GM21360 (cell line): ENCODE measurements around the gene FXYD2.
"Not testable (repeated sequence)": the region's sequence is repeated elsewhere in the genome, so short reads cannot be mapped to it uniquely, and the experiment has no call there.

Experiments used
- ATAC-seq: cut with Tn5 transposase; IDR thresholded peaks from one replicate; pipeline ENCODE4 v1.9.1; 2021; ENCODE audit warnings: mild to moderate bottlenecking, moderate library complexity; ENCODE audit not compliant: unreplicated experiment

Gene FXYD2

GRCh38 chr11:117822074-117823033 is 2.2 kb downstream of the FXYD2 start:
- ATAC-seq: no peak

DNA sequence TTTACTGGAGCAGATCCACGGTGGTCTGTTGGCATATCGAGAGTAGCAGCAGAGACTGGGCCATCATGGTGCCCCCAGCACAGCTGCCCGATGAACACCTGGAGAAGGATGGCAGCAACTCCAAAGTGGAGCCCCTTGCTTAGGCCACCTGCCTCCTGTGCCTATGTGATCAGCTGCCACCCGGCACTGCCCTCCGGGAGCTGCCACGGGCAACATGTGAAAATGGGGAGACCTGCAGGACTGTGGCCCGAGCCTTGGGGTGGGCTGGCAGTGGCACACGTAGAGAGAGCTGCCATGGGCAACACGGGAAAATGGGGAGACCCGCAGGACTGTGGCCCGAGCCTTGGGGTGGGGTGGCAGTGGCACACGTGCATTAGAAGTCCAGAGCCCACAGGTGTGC is 3.1 kb downstream of the FXYD2 start:
- no peak for ATAC-seq

GRCh38 chr11:117820516-117820915 is 4.0 kb downstream of the FXYD2 start:
- no peak for ATAC-seq

GRCh38 chr11:117820071-117820470 is 4.5 kb downstream of the FXYD2 start:
- ATAC-seq: no peak

DNA sequence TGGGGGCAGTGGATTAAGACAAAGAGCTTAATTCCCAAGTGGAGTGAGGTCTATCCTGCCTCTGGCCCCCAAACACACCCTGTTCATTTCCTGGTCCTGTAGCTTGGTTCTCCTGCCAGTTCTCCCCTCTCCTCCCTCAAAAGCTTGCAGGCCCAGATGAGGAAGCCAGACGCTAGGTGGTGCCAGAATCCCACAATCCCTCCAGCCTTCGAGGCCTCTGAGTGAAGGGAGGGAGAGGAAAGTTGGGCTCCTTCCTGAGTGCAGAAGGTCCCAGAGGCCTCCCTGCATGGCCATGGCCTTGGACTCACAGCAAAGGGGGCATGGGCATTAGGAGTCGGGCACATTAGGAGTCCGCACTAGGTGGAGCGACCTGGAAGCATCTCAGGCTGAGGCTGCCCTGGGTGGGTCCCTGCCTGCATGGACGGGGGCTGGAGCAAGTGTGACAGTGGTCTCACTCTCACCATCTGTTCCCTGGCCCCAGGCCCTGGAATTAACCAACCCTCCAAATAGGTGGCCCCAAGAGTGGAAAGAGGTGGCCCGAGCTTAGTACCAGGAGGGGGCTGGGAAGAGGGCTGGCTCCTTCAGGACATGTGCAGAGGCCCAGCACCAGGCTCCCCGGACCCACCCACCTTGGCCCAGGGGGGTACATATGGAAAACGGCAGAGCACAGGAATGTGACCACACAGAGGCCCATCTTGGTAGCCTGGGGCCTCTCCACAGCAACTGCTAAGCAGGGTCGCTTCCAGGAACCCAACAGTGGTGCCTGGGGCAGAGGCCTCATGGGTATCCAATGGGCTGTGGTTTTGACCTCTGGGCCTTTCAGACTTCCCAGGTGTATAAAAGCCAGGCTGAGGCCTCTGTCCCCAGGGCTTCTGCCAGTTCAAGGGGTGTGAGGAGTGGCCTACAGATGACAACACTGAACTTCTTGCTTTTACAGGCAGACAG is 5.2 kb downstream of the FXYD2 start:
- no peak for ATAC-seq

DNA sequence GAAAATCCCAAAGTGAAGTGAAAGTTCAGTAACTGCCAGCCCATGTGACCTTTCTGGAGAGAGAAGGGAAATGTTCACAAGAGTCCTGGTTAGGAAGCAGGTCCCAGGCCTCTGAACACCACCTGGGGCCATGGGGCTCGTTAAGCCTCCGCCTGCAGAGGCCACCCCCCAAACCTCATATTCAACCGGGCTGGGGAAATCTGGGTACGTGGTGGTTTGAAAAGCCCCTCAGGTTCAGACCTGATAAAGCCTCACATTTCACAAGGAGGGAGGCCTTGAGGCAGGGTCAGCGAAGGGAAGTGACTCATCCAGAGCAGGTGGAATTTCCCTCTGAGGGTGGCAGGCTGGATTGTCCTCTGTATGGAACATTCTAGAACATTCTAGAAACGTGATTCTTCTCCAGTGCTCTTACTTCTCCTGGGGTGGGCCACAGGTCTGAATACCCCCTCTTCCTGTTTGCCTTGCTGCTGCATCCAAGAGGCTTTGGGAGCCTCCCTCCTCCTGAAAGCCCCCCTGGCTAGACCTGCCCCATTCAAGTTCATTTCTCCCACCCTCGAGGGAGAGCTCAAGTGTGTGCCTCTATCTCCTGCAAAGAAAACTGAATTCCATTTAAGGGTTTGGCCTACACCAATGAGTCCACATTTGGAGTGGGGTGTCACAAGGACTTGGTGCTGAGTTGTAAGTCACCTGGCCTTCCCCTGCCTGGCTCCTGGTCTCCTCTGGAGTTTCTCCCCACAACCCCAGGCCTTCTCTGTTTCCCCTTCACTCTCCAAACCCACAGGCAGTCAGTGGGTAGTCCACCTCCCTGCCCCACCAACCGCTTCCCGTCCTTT is 6.3 kb downstream of the FXYD2 start:
- ATAC-seq: no peak

DNA sequence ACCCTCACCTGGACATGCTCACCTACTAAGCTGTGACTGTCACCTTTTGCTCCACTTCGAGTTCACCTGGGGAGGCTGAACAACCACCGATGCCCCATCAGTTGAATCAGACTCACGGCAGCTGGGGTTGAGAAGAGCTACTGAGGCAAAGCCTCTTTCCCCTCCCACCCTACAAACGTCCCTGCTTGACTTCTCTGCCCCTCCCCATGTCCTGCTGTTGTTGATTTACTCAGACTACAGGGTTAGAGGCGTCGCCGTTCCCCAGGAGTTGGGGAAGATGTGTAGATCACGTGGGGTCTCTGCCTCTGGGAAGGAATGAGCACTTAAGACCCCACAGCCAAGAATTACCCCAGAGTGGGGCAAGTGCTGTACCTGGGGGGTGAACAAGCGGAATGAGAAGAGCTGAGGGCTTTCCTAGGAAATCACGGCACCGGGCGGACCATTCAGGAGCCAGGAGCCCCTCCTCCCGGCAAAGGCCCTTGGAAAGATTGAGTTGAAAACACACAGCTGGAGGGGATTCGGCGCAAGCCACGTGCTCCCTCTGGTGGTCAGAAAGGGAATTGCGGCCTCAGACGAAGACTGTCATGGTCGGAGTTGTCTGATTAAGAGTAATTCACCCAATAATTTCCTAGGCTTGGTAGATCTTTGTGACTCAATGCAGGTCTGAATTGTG is 7.0 kb downstream of the FXYD2 start:
- no peak for ATAC-seq

GRCh38 chr11:117816846-117817367 is 7.6 kb downstream of the FXYD2 start:
- no peak for ATAC-seq

GRCh38 chr11:117816151-117816741 is 8.3 kb downstream of the FXYD2 start:
- no peak for ATAC-seq

- ATAC-seq: peak; percentile 52
These were observed 9.2 kb downstream of the FXYD2 start for GRCh38 chr11:117815262-117815803.

DNA sequence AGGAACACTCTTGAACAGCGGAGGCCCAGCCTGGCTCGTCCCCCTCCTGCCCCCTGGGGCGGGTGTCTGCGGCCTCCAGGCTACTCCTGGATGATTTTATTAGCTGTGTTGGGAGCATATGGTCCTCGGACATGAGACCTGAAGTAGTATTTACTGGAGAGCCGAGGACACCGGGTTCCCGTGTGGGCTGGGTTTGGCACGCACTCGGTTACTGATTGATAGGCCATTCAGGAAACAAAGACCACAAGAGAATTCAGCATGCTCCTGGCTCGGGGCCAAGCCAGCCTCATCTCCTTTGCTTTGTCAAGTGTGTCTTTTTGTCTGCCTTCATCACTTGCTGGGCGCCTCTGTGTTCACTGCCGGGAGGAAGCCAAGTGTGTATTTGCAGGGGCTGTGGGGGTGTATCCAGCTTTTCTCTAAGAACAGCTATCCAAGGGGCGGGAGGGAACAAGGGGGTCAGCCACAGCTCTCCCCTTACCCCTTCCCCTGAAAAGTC is 9.7 kb downstream of the FXYD2 start:
- peak; percentile 28 for ATAC-seq

DNA sequence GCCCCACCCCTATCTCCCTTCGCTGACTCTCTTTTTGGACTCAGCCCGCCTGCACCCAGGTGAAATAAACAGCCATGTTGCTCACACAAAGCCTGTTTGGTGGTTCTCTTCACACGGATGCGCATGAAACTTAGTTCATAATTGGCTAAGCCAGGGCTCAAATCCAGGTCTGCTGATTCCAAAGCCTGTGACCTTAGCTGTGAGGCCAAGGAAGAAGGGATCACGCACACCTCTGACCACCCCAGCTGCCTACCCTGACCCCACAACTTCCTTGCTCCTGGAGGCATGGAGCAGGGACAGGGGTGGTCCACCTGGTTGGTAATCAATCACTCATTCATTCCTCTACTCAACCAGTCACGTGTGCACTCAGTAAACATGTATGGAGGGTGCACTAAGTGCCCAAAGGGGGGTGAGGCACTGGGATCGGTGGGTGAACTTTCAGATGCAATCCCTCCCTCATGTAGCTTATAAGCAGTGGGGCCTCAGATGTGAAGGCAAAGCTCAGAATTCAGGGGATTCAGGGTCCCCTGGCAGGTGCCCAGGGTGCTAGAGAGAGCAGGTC is 10.3 kb downstream of the FXYD2 start:
- ATAC-seq: no peak

GRCh38 chr11:117810056-117810451 is 14.5 kb downstream of the FXYD2 start:
- ATAC-seq: not testable (repeated sequence)

GRCh38 chr11:117809236-117810055 is 15.1 kb downstream of the FXYD2 start:
- no peak for ATAC-seq

- no peak for ATAC-seq
These were observed 15.8 kb downstream of the FXYD2 start for GRCh38 chr11:117808784-117809183.

DNA sequence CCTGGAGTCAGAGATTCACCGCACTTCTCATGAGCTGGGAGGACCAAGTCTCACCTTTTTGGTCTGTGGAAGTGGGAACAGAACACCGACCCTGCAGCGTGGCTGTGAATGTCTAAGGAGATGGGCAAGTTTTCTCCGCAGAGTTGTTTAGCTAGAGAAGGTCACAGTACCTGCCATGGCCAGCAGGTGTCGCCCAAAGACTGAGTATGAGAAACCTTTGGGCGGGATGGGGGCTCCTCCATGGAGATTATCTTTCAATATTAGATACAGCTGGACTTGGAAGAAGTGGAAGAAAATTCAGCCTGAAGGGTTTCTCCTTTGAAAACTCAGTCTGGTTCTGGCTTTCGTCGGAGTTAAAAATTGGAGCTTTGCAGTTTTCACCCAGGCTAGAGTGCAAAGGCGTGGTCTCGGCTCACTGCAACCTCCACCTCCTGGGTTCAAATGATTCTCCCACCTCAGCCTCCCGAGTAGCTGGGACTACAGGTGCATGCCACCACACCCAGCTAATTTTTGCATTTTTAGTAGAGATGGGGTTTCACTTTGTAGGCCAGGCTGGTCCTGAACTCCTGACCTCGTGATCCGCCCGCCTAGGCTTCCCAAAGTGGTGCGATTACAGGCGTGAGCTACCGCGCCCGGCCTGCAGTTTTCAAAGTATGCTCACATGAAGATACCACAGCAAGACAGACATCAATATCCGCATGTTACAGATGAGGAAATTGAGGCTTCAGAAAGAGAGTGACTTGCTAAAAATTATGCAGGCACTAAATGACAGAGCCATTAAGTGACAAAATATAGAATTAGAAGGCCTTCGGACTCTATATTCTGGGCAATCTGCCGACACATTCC is 16.8 kb downstream of the FXYD2 start:
- no peak for ATAC-seq

GRCh38 chr11:117806846-117807245 is 17.7 kb downstream of the FXYD2 start:
- ATAC-seq: no peak
